ENCODE results near the gene RRBP1.

RRBP1 gene

DNA sequence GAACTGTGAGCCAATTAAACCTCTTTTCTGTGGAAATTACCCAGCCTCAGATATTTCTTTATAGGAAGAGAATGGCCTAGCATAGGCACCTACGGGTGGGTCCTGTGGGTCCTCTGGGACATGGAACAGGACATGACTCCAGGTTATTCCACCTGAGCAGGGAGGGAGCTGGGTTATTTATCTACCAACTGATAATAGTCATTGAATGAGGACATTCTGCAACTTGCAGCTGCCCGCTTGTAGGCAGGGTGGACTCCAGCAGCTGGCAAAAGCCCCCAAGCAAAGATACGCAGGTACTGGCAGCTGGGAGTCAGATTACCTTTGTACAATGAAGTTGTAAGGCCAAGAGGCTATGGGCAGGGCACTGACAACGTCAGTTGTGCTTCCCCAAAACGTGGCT lies 16.3 kb upstream of the RRBP1 start:
- Mint-ChIP-seq H3K27ac (no peak overlapping the region), H3K27me3 (ENCODE audit: low read depth, poor library complexity) (peaks cover 5% of the 10 kb centered on the region), H3K4me3 (no peak overlapping the region), H3K36me3 (ENCODE audit: low read depth) (no peaks in the 10 kb centered on the region), H3K4me1 (no peaks in the 10 kb centered on the region), H3K9me3 (peaks cover 11% of the 10 kb centered on the region)
- DNase-seq = no peak
- TF ChIP-seq, protein P1, sequence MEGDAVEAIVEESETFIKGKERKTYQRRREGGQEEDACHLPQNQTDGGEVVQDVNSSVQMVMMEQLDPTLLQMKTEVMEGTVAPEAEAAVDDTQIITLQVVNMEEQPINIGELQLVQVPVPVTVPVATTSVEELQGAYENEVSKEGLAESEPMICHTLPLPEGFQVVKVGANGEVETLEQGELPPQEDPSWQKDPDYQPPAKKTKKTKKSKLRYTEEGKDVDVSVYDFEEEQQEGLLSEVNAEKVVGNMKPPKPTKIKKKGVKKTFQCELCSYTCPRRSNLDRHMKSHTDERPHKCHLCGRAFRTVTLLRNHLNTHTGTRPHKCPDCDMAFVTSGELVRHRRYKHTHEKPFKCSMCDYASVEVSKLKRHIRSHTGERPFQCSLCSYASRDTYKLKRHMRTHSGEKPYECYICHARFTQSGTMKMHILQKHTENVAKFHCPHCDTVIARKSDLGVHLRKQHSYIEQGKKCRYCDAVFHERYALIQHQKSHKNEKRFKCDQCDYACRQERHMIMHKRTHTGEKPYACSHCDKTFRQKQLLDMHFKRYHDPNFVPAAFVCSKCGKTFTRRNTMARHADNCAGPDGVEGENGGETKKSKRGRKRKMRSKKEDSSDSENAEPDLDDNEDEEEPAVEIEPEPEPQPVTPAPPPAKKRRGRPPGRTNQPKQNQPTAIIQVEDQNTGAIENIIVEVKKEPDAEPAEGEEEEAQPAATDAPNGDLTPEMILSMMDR (IDR thresholded peaks at IDR 0.05) = no peak

DNA sequence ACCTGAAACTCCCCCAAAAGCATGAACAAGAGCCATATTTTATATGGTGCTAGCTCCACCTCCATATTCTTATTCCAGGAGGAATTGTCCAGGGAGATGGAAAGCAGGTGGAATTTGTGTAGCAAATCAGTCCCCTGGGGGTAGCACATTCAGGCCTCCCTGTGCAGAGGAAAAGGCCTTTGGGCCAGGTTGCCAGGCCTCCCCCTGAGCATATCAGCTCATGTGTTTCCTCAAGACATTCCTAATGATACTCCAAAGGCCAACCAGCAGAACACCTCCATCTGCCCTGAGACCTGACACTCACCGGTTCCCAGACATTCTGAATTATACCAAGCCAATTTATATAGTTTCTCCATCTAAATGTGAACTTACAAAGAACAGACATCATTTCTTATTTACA lies 15.1 kb upstream of the RRBP1 start:
- Mint-ChIP-seq H3K27ac (no peak overlapping the region), H3K9me3 (peaks cover 11% of the 10 kb centered on the region), H3K4me3 (no peak overlapping the region), H3K36me3 (ENCODE audit: low read depth) (no peaks in the 10 kb centered on the region), H3K4me1 (no peaks in the 10 kb centered on the region), H3K27me3 (ENCODE audit: low read depth, poor library complexity) (peaks cover 18% of the 10 kb centered on the region)
- DNase-seq = no peak
- TF ChIP-seq, protein P1 (IDR thresholded peaks at IDR 0.05) = no peak

DNA sequence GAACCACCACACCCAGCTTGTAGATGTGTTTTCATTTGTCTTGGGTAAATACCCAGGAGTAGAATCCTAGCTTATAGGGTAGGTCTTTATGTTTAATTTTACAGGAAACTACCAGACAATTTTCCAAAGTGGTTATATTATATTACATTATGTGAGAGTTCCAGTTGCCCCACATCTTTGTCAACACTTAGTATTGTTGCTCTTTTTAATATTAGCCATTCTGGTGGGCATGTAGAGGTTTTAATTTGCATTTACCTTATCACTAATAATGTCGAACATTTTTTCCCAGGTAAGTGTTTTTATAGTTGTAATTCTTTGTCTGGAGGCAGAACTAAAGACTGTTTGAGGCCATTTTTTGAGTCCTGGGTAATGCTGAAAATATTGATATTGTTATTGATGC lies 14.2 kb upstream of the RRBP1 start:
- TF ChIP-seq, protein P1 (IDR thresholded peaks at IDR 0.05) = no peak
- no peaks in the 10 kb centered on the region for H3K36me3 Mint-ChIP-seq (ENCODE audit: low read depth)
- H3K4me1 Mint-ChIP-seq = no peaks in the 10 kb centered on the region
- DNase-seq = no peak
- H3K27me3 Mint-ChIP-seq (ENCODE audit: low read depth, poor library complexity) = peaks cover 19% of the 10 kb centered on the region
- H3K27ac Mint-ChIP-seq = no peak overlapping the region
- no peak overlapping the region for H3K4me3 Mint-ChIP-seq
- peaks cover 16% of the 10 kb centered on the region for H3K9me3 Mint-ChIP-seq

DNA sequence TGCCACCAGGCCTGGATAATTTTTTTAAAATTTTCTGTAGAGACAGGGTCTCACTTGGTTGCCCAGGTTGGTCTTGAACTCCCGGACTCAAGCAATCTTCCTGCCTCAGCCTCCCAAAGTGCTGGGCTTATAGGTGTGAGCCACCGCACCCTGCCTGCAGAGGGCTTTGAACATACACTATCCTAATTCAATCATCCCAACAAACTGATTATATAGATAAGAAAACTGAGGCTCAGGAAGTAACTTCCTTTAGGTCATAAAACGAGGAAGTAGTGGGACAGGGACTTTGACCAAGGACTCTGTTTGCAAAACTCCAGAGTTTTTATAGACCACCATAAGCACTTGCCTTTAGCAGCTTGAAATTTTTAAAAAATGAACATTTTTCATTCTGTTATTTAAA lies 12.7 kb upstream of the RRBP1 start:
- H3K9me3 Mint-ChIP-seq = peaks cover 28% of the 10 kb centered on the region
- DNase-seq = no peak
- no peaks in the 10 kb centered on the region for H3K36me3 Mint-ChIP-seq (ENCODE audit: low read depth)
- TF ChIP-seq, protein P1 (IDR thresholded peaks at IDR 0.05) = no peak
- no peak overlapping the region for H3K27ac Mint-ChIP-seq
- peaks cover 19% of the 10 kb centered on the region for H3K27me3 Mint-ChIP-seq (ENCODE audit: low read depth, poor library complexity)
- H3K4me3 Mint-ChIP-seq = no peak overlapping the region
- no peaks in the 10 kb centered on the region for H3K4me1 Mint-ChIP-seq

DNA sequence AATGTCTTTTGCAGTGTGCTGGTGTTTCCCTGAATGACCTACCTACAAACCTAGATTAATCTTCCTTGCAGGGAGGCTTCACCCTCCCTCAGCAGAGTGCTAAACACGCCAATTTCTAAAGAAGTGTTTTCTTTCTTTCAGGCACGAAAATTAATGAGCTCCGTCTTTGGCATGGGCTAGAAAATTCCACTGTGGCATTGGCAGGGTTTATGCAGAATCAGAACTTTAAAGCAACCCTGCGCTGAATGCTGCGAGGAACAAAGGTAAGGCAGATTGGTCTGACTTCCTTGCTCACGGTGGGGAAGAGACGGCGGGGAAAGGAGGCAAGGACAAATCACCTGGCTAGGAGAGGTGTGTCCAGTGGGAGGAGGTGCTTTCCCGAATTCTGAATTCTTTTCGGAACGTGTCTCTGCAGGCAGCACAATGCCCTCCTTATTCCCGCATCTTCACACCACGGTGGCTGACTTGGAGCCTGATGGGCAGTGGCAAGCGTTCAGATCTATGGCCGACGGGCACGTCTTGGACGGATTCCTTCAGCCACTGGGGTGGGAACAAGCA lies 11.5 kb upstream of the RRBP1 start:
- no peaks in the 10 kb centered on the region for H3K4me1 Mint-ChIP-seq
- TF ChIP-seq, protein P1 (IDR thresholded peaks at IDR 0.05) = no peak
- peaks cover 26% of the 10 kb centered on the region for H3K27me3 Mint-ChIP-seq (ENCODE audit: low read depth, poor library complexity)
- H3K4me3 Mint-ChIP-seq = no peak overlapping the region
- no peak for DNase-seq
- no peaks in the 10 kb centered on the region for H3K36me3 Mint-ChIP-seq (ENCODE audit: low read depth)
- H3K27ac Mint-ChIP-seq = no peak overlapping the region
- H3K9me3 Mint-ChIP-seq = peaks cover 31% of the 10 kb centered on the region

DNA sequence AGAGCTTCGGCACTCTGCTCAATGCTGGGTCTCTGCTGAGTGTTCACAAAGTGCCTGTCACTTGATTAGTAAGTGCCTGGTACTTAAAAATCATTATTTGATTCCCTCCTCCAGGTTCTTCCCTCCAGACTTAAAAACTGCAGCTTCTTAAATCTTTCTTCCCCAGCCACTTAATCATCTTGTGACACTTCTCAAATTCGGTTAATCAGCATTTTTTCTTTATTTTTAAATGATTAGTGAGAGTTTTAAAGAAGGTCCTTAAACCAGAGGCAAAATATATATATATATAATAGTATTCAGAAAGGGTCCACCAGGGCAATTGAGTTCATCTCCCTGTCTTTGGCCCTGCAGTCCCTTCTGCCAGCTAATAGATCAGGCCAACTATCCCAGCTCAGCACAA lies 9.7 kb upstream of the RRBP1 start:
- Mint-ChIP-seq H3K4me1 (no peaks in the 10 kb centered on the region), H3K9me3 (peaks cover 43% of the 10 kb centered on the region), H3K36me3 (ENCODE audit: low read depth) (no peaks in the 10 kb centered on the region), H3K27me3 (ENCODE audit: low read depth, poor library complexity) (peaks cover 37% of the 10 kb centered on the region), H3K4me3 (no peak overlapping the region), H3K27ac (no peak overlapping the region)
- TF ChIP-seq, protein P1 (IDR thresholded peaks at IDR 0.05) = no peak
- DNase-seq = no peak
